MM.1S (cell line): Measurements from ENCODE around the gene FBLN2.

ENCODE experiments used
- DNase-seq: peaks from one replicate; pipeline ENCODE4 v3.0.0-alpha.2; 2015
- H2AFZ ChIP-seq: fragments of 300-600 bp; sonication (generic); 2 replicates; pipeline ENCODE4 v1.6.0; 2016; ENCODE audit warnings: antibody characterized with exemption, low read length
- H3F3A ChIP-seq: fragments of 300-600 bp; sonication (generic); 2 replicates; pipeline ENCODE4 v1.6.1; 2016; ENCODE audit warnings: mild to moderate bottlenecking, antibody characterized with exemption, low read length, moderate library complexity, mixed read lengths; ENCODE audit not compliant: insufficient read depth
- H3K27ac ChIP-seq: fragments of 300-600 bp; sonication (generic); 2 replicates; pipeline ENCODE4 v1.5.1; 2016; ENCODE audit warnings: mild to moderate bottlenecking, low read length
- H3K27me3 ChIP-seq: fragments of 300-600 bp; sonication (generic); replicated peaks from 2 replicates; pipeline ENCODE4 v1.6.0; 2016; ENCODE audit warnings: low read length; ENCODE audit not compliant: insufficient read depth
- H3K36me3 ChIP-seq: fragments of 300-600 bp; sonication (generic); replicated peaks from 2 replicates; pipeline ENCODE4 v1.6.1; 2016; ENCODE audit warnings: mild to moderate bottlenecking, low read length, mixed read lengths; ENCODE audit not compliant: insufficient read depth
- H3K4me1 ChIP-seq: fragments of 300-600 bp; sonication (generic); 2 replicates; pipeline ENCODE4 v1.6.1; 2016; ENCODE audit warnings: low read length, mixed read lengths
- H3K4me2 ChIP-seq: fragments of 300-600 bp; sonication (generic); 2 replicates; pipeline ENCODE4 v1.6.0; 2016; ENCODE audit warnings: low read depth, low read length
- H3K4me3 ChIP-seq: fragments of 300-600 bp; sonication (generic); 2 replicates; pipeline ENCODE4 v1.5.1; 2016; ENCODE audit warnings: low read length, mixed read lengths
- H3K79me2 ChIP-seq: fragments of 300-600 bp; sonication (generic); 2 replicates; pipeline ENCODE4 v1.6.1; 2016; ENCODE audit warnings: mixed run types, low read length, mixed read lengths
- H3K9ac ChIP-seq: fragments of 300-600 bp; sonication (generic); 2 replicates; pipeline ENCODE4 v1.6.1; 2016; ENCODE audit warnings: low read length, mixed read lengths
- H3K9me2 ChIP-seq: fragments of 300-600 bp; sonication (generic); replicated peaks from 2 replicates; pipeline ENCODE4 v1.6.1; 2016; ENCODE audit warnings: mild to moderate bottlenecking, low read length, mixed read lengths; ENCODE audit not compliant: insufficient read depth
- H3K9me3 ChIP-seq: fragments of 300-600 bp; sonication (generic); replicated peaks from 2 replicates; pipeline ENCODE4 v1.6.1; 2016; ENCODE audit warnings: mild to moderate bottlenecking, low read length, mixed read lengths; ENCODE audit not compliant: insufficient read depth
- H4K20me1 ChIP-seq: fragments of 300-600 bp; sonication (generic); 2 replicates; pipeline ENCODE4 v1.6.1; 2016; ENCODE audit warnings: mild to moderate bottlenecking, low read length, moderate library complexity, mixed read lengths; ENCODE audit not compliant: insufficient read depth
- CTCF ChIP-seq: fragments of 300-600 bp; sonication (generic); IDR thresholded peaks from 2 replicates; pipeline ENCODE4 v1.5.1; 2016; ENCODE audit warnings: antibody characterized with exemption, low read length, mixed read lengths
- EZH2 ChIP-seq: fragments of 300-600 bp; sonication (generic); optimal IDR thresholded peaks from 2 replicates; pipeline ENCODE3; 2017; ENCODE audit warnings: low read depth, mild to moderate bottlenecking, antibody characterized with exemption, low read length, mixed read lengths
- EZH2phosphoT487 ChIP-seq: fragments of 300-600 bp; sonication (generic); IDR thresholded peaks from 2 replicates; pipeline ENCODE4 v1.6.1; 2018; ENCODE audit warnings: antibody characterized with exemption, low read length

FBLN2 gene

DNA sequence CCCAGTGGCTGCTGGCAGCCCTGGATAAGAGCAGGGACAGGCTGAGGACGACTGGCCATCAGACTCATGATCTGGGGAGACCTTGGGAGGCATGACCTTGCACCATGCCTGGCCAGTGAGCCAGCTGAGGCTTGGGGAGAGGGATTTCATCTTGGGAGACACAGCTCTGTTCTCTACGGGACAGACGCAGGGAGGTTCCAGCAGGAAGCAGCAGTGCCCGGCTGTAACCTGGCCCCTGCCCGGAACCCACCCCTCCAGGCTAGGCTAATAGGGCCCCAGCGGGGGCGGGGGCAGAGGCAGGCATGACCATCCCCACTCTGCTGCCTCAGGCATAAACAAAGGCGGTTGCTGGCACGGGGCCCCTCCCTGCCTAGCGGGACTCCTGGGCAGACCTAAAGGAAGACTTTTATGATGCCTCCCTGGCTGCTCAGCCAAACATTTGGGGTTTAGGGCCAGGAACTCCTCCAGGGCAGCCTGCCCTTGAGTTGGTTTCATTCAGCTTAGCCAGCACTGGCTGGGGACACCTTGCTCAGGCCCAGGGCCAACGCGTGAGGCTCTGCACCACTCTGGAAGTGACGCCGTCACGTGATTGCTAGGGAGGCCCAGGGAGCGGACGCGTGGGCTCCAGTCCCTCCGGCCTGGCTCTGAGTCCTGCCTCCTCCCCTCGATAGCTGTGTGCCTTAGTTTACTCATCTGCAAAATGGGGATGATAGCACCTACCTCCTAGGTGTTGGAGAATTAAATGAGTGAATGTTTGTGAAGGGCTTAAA lies 41.2 kb upstream of the FBLN2 start:
- no peak overlapping the region for H3K4me2 ChIP-seq
- no peak overlapping the region for H3K9ac ChIP-seq
- no peaks in the 10 kb centered on the region for H3K79me2 ChIP-seq

GRCh38 chr3:13508496-13508895 lies 40.4 kb upstream of the FBLN2 start:
- no peak overlapping the region for H3K9ac ChIP-seq
- H3F3A ChIP-seq = no peaks in the 10 kb centered on the region
- no peaks in the 10 kb centered on the region for H3K9me2 ChIP-seq
- H2AFZ ChIP-seq = no peak overlapping the region
- no peak overlapping the region for H3K4me2 ChIP-seq
- H3K4me1 ChIP-seq = no peaks in the 10 kb centered on the region
- no peaks in the 10 kb centered on the region for H3K79me2 ChIP-seq
- H3K4me3 ChIP-seq = no peak overlapping the region
- H3K27ac ChIP-seq = no peak overlapping the region
- peaks cover 50% of the 10 kb centered on the region for H3K27me3 ChIP-seq
- no peaks in the 10 kb centered on the region for H4K20me1 ChIP-seq
- H3K9me3 ChIP-seq = no peaks in the 10 kb centered on the region
- TF ChIP-seq EZH2 = no peak
- no peak for TF ChIP-seq CTCF
- TF ChIP-seq EZH2phosphoT487 = no peak
- H3K36me3 ChIP-seq = no peaks in the 10 kb centered on the region
- no peak for DNase-seq

More for the DNA sequence above, 41.2 kb upstream of the FBLN2 start:
- no peak overlapping the region for H3K27ac ChIP-seq
- H3K9me2 ChIP-seq = no peaks in the 10 kb centered on the region
- no peaks in the 10 kb centered on the region for H3K9me3 ChIP-seq
- H4K20me1 ChIP-seq = no peaks in the 10 kb centered on the region
- H3K36me3 ChIP-seq = no peaks in the 10 kb centered on the region
- no peak overlapping the region for H2AFZ ChIP-seq
- no peaks in the 10 kb centered on the region for H3K4me1 ChIP-seq
- no peak for DNase-seq
- H3K4me3 ChIP-seq = no peak overlapping the region
- no peak for TF ChIP-seq EZH2
- TF ChIP-seq CTCF = no peak
- no peak for TF ChIP-seq EZH2phosphoT487
- H3F3A ChIP-seq = no peaks in the 10 kb centered on the region
- peaks cover 49% of the 10 kb centered on the region for H3K27me3 ChIP-seq

DNA sequence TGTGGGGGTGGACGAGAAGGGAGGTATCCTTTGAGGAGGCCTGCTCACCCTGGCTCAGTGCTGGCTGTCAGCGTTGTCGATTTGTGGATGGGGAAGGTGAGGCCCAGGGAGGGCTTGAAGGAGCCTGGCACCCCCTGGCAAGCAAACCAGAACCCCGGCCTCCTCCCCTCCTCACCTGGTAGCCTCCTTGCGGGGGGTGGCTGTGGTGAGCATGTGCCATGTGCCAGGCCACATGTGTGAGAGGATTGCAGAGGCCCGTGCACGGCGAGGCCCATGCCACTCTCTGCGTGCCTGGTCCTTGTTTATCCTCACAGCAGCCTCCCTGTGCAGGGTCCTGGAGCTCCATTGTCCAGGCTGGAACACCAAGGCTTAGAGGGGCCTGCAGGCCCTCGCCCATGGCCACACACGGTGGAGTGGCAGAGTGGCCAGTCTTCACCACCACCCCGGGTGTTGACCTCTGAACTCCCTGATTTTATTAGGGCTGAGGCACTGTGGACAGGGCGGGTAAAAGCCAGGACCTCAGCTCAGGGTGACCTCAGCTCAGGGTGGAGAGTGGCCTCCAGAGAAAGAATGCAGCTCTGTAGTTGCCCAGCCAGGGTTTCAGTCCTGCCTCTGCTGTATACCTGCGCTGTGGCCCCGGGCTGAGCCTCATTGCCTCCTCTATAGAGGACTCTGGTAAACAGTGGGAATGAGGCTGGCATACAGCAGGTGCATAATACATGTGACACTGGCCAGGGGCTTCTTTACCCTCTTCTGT lies 39.7 kb upstream of the FBLN2 start:
- no peaks in the 10 kb centered on the region for H3F3A ChIP-seq
- H3K4me2 ChIP-seq = no peak overlapping the region
- no peak for DNase-seq
- H3K9me2 ChIP-seq = no peaks in the 10 kb centered on the region
- H3K79me2 ChIP-seq = no peaks in the 10 kb centered on the region
- H3K27me3 ChIP-seq = peaks cover 50% of the 10 kb centered on the region
- H3K9ac ChIP-seq = no peak overlapping the region
- no peak for TF ChIP-seq EZH2phosphoT487
- TF ChIP-seq EZH2 = no peak
- no peak for TF ChIP-seq CTCF
- H3K4me1 ChIP-seq = no peaks in the 10 kb centered on the region
- H3K36me3 ChIP-seq = no peaks in the 10 kb centered on the region
- H3K4me3 ChIP-seq = no peak overlapping the region
- no peak overlapping the region for H3K27ac ChIP-seq
- H4K20me1 ChIP-seq = no peaks in the 10 kb centered on the region
- no peaks in the 10 kb centered on the region for H3K9me3 ChIP-seq
- H2AFZ ChIP-seq = no peak overlapping the region
